HG02973 (cell line): ENCODE data around the gene REG4.

Experiments
- ATAC-seq: cut with Tn5 transposase; IDR thresholded peaks from one replicate; pipeline ENCODE4 v1.9.1; 2021; ENCODE audit warnings: moderate library complexity; ENCODE audit not compliant: unreplicated experiment

Gene REG4

DNA sequence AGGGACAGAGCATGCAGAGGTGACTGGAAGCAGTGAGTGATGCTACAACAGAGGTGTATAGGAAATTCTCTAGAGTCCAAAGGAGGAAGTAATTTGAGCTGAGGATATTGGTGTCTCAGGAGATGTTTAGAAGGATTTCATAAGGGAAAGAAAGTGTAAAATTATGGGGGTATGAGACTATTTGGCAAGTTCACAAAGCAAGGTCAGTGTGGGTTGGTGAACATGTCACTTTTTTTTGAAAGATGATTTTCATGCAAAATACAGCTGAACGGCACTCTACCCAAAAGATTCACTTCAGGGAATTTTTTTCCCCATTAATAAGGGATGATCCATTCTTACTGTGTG is 66.7 kb downstream of the REG4 start:
- ATAC-seq, result no peak
